ENCODE results near the gene NEK6.

The NEK6 gene

DNA sequence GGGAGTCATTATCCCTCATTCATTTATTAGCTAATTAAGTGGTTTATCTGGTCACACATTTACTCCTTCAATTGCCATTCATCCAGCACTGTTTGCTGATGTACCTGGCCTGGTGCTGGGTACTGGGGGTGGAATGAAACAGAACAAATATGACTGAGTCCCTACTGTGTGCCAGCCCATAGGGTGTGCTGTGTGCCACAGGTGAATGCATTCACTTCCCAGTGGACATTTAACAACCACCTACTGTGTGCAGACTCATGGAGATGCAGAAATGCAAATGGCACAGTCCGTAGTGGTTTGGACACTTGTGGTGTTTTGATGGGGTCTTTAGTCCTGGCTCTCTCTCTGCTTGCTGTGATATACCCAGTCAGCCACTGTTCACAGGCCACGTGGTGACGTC, 10.5 kb downstream of the NEK6 start:
- no peaks in the 10 kb centered on the region for H3K9me3 ChIP-seq
- peaks cover 32% of the 10 kb centered on the region for H3K36me3 ChIP-seq
- H3K4me3 ChIP-seq (ENCODE audit: low read depth in 1 of 2, low read length in 1 of 2): peak overlapping the region in 1 of 2 experiments; percentile 33
- H3K27ac ChIP-seq: peak overlapping the region; percentile 88
- TF ChIP-seq, protein P1, sequence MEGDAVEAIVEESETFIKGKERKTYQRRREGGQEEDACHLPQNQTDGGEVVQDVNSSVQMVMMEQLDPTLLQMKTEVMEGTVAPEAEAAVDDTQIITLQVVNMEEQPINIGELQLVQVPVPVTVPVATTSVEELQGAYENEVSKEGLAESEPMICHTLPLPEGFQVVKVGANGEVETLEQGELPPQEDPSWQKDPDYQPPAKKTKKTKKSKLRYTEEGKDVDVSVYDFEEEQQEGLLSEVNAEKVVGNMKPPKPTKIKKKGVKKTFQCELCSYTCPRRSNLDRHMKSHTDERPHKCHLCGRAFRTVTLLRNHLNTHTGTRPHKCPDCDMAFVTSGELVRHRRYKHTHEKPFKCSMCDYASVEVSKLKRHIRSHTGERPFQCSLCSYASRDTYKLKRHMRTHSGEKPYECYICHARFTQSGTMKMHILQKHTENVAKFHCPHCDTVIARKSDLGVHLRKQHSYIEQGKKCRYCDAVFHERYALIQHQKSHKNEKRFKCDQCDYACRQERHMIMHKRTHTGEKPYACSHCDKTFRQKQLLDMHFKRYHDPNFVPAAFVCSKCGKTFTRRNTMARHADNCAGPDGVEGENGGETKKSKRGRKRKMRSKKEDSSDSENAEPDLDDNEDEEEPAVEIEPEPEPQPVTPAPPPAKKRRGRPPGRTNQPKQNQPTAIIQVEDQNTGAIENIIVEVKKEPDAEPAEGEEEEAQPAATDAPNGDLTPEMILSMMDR (IDR thresholded peaks at IDR 0.05): no peak
- peaks cover 81 to 89% of the 10 kb centered on the region in 2 experiments for H3K4me1 ChIP-seq (ENCODE audit: control insufficient read depth in 1 of 2, insufficient read depth in 1 of 2, low read depth in 1 of 2, low read length in 1 of 2)
- H3K27me3 ChIP-seq: no peaks in the 10 kb centered on the region

DNA sequence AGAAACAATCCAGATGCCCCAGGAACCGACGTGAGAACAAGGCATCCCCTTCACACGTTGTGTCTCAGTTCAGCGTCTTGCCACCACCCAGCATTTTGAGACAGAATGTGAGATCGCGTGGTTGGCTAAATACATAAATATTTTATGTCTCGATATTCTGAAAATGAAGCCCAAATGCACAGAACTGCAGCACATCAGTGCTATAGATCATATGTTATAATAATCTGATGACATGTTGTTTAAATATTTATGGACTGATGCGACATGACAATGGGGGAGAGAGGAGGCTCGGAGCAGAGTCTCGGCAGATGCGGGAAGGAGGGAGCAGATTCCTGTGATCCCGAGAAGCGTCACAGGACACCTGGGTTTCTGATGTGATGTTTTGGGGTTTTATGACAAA, 10.9 kb downstream of the NEK6 start:
- Histone ChIP-seq H3K36me3 (peaks cover 28% of the 10 kb centered on the region), H3K4me3 (ENCODE audit: low read depth in 1 of 2, low read length in 1 of 2) (no peak overlapping the region), H3K9me3 (no peaks in the 10 kb centered on the region), H3K27ac (peak overlapping the region; percentile 88), H3K4me1 (ENCODE audit: control insufficient read depth in 1 of 2, insufficient read depth in 1 of 2, low read depth in 1 of 2, low read length in 1 of 2) (peaks cover 77 to 89% of the 10 kb centered on the region in 2 experiments), H3K27me3 (no peaks in the 10 kb centered on the region)
- TF ChIP-seq, protein P1 (IDR thresholded peaks at IDR 0.05): no peak

DNA sequence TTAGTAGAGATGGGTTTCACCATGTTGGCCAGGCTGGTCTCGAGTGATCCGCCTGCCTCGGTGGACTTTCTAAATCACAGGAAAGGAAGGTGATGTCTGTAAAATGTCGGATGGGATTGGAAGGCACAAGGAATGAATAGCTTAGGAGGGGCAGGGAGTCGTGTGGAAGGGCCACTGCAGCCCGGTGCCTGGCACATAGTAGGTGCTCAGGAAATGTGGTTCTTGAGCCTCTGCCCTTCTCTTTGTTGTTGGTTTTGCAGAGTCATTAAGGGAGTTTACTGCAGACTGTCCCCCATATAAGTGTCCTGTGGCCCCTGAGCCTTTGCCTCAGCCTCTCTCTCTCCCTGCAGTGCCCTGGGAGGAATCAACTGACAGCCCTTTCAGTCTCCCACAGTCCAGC, 11.8 kb downstream of the NEK6 start:
- Histone ChIP-seq H3K27me3 (no peaks in the 10 kb centered on the region), H3K27ac (peak overlapping the region; percentile 88), H3K9me3 (no peaks in the 10 kb centered on the region), H3K4me1 (ENCODE audit: control insufficient read depth in 1 of 2, insufficient read depth in 1 of 2, low read depth in 1 of 2, low read length in 1 of 2) (peaks cover 71 to 87% of the 10 kb centered on the region in 2 experiments), H3K36me3 (peaks cover 24% of the 10 kb centered on the region), H3K4me3 (ENCODE audit: low read depth in 1 of 2, low read length in 1 of 2) (no peak overlapping the region)
- TF ChIP-seq, protein P1 (IDR thresholded peaks at IDR 0.05): no peak

DNA sequence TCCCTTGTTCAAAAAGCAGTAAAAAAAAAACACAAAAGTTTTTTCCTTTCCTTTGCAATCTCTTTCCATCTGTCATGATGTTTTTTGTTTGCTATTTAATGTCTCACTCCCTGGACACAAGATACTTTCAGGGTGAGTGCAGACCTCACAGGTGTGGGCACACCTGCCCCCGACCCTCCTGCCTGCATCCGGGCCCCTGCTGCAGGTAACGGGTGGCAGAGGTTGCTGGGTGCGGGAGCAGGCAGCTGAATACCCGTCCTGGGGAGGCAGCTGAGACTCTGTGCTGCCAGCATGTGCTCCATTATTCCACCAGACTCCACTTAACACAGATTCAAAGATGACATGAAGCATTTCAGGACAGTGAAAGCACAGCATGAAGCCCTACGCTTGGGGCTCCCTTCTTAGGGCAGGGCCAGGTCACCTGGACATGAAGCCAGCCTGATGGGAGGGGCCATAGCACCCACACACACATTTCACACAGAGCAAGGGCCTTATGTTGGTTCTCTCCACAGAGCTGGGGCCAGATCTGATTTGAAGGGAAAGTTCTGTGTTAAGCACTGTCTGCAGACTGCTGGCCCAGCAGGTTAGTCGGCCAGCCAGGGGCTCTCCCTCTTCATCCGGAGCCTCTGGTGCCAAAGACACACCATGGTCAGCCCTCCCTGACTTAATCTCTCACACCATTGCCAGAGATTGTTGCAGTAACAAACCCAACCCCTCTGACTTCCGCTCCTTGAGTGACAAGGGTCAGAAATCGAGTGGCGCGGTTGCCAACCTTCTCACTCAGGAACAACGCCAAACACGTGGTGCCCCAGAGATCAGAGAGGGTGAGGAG, 13.0 kb downstream of the NEK6 start:
- Histone ChIP-seq H3K4me3 (ENCODE audit: low read depth in 1 of 2, low read length in 1 of 2) (no peak overlapping the region), H3K36me3 (peaks cover 24% of the 10 kb centered on the region), H3K4me1 (ENCODE audit: control insufficient read depth in 1 of 2, insufficient read depth in 1 of 2, low read depth in 1 of 2, low read length in 1 of 2) (peaks cover 62 to 78% of the 10 kb centered on the region in 2 experiments), H3K27me3 (no peaks in the 10 kb centered on the region), H3K9me3 (no peaks in the 10 kb centered on the region), H3K27ac (peak overlapping the region; percentile 88)
- TF ChIP-seq, protein P1 (IDR thresholded peaks at IDR 0.05): no peak

DNA sequence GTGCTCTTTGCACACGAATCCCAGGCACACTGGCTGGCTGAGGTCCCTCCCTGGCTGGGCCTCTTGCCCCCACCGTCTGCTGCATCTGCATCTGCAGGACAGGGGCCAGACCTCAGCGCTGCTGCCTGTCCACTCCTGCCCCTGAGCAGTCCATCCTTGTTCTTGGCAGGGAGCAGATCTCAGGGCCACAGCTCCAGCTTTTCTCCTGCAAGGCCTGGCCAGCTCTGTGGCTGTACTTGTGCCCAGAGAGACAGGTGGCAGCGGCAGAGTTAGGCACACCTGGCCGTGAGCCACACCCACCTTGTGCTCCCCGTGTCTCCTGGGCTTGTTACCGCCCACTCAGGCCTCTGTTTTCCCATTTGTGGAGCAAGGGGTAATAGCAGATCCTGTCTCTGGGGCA, 13.9 kb downstream of the NEK6 start:
- H3K4me3 ChIP-seq (ENCODE audit: low read depth in 1 of 2, low read length in 1 of 2): no peak overlapping the region
- peaks cover 52 to 69% of the 10 kb centered on the region in 2 experiments for H3K4me1 ChIP-seq (ENCODE audit: control insufficient read depth in 1 of 2, insufficient read depth in 1 of 2, low read depth in 1 of 2, low read length in 1 of 2)
- H3K36me3 ChIP-seq: peaks cover 24% of the 10 kb centered on the region

More for the DNA sequence above, 13.9 kb downstream of the NEK6 start:
- Histone ChIP-seq H3K9me3 (no peaks in the 10 kb centered on the region), H3K27me3 (no peaks in the 10 kb centered on the region), H3K27ac (peak overlapping the region; percentile 88)
- TF ChIP-seq, protein P1 (IDR thresholded peaks at IDR 0.05): no peak

All from neutrophil (primary cell).